AG04450 (cell line): ENCODE measurements around the gene LRRC3C. TPM values are rescaled to one million over a fixed set of nuclear protein-coding genes. Genes with fewer than 3 reads are reported as not detected.

Experiments
- CTCF ChIA-PET: fragments of 300-600, 350-600 bp; formaldehyde crosslinking; extraction: SDS; loops from one replicate; lab custom pipeline; 2022; ENCODE audit warnings: antibody characterized with exemption, inconsistent platforms; lab: Charles Lee
- POLR2A ChIA-PET: fragments of 350-600 bp; formaldehyde crosslinking; extraction: SDS; loops from one replicate; lab custom pipeline; 2021; ENCODE audit warnings: antibody characterized with exemption, inconsistent platforms; lab: Yijun Ruan, JAX
- DNase-seq: peaks from one replicate; pipeline ENCODE4 v3.0.0-alpha.2; 2011; ENCODE audit warnings: low read depth, low spot score
- H3K27ac ChIP-seq: one replicate; pipeline ENCODE4 v1.5.1; 2012; ENCODE audit warnings: low read depth, low read length, control low read depth
- H3K27me3 ChIP-seq: one replicate; pipeline ENCODE4 v1.6.0; 2012; ENCODE audit warnings: low read length; ENCODE audit not compliant: control insufficient read depth, insufficient read depth
- H3K4me3 ChIP-seq: 2 replicates; pipeline ENCODE4 v1.5.1; 2011; ENCODE audit warnings: mild to moderate bottlenecking, low read depth, low read length, control low read depth
- H3K9me3 ChIP-seq: 2 replicates; pipeline ENCODE4 v1.5.1; 2012; ENCODE audit warnings: low read length; ENCODE audit not compliant: control insufficient read depth, insufficient read depth
- polyA plus RNA-seq: library from polyadenylated mRNA; depleted of rRNA; stranded (reverse); fragments of >200 nt; gene quantifications from 2 replicates; pipeline ENCODE4 v1.2.3, GENCODE V29; 2011
- TF ChIP-seq, protein P1 (sequence below): IDR thresholded peaks from 2 replicates; pipeline ENCODE4 v1.5.1; 2011; ENCODE audit warnings: low read depth, low read length, control low read depth, inconsistent platforms

Gene LRRC3C
- polyA plus RNA-seq, 1 experiment = not detected

DNA sequence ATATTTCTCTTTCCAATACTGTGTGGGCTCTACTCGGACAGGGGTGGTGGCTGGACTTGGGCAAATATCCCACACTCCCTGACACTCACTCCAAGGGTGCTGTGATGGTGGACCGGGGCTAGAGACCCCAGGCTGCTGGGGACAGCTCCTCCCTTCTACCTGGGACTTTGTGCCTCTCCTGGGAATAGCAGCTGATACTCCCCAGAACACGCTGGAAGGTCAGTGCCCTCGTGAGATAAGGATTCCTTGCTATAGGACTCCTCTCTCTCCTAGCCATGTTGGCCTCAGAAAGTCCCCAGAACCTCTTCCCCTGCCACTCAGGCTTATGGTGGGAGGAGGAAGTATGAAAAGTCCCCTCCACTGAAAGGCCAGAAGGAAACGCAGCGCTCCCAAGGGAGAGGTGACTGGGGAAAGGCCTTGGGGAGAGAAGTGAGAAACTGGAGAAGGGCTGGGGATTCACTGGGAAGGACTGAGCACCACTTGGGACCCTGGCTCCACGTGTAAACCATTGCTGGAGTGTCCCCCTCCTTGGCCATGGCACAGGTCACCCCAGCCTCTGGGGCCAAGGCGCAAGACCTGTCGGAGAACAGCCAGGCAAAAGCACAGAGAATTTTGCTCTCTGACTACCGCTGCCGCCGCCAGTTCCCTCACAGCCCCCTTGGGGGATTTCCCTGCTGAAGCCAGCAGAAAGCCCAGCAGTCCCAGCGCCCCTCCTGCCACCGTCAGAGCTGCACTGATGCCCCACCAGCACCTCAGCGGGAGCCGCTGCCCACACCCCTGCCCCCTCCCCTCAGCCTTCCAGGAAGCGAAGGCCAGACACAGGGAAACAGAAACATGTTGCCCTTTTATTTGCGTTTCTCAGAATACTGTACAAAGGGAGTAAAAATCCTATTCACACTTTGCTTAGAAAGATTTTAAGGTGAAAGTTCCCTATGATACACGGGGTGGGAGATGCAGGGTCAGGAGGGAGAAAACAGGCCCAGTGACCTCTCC lies 7.0 kb upstream of the LRRC3C start:
- Histone ChIP-seq H3K27me3 (no peaks in the 10 kb centered on the region), H3K4me3 (no peak overlapping the region), H3K27ac (no peak overlapping the region), H3K9me3 (no peaks in the 10 kb centered on the region)
- TF ChIP-seq, protein P1, sequence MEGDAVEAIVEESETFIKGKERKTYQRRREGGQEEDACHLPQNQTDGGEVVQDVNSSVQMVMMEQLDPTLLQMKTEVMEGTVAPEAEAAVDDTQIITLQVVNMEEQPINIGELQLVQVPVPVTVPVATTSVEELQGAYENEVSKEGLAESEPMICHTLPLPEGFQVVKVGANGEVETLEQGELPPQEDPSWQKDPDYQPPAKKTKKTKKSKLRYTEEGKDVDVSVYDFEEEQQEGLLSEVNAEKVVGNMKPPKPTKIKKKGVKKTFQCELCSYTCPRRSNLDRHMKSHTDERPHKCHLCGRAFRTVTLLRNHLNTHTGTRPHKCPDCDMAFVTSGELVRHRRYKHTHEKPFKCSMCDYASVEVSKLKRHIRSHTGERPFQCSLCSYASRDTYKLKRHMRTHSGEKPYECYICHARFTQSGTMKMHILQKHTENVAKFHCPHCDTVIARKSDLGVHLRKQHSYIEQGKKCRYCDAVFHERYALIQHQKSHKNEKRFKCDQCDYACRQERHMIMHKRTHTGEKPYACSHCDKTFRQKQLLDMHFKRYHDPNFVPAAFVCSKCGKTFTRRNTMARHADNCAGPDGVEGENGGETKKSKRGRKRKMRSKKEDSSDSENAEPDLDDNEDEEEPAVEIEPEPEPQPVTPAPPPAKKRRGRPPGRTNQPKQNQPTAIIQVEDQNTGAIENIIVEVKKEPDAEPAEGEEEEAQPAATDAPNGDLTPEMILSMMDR = no peak
- ChIA-PET CTCF (no interaction called here), POLR2A (no interaction called here)
- DNase-seq = no peak

GRCh38 chr17:39921323-39921722 lies 6.2 kb upstream of the LRRC3C start:
- POLR2A ChIA-PET = no interaction called here
- no peaks in the 10 kb centered on the region for H3K27me3 ChIP-seq
- no peak for DNase-seq
- H3K27ac ChIP-seq = no peak overlapping the region
- TF ChIP-seq, protein P1 = no peak
- no peaks in the 10 kb centered on the region for H3K9me3 ChIP-seq
- CTCF ChIA-PET = no interaction called here
- no peak overlapping the region for H3K4me3 ChIP-seq

- Histone ChIP-seq H3K27ac (no peak overlapping the region), H3K4me3 (no peak overlapping the region), H3K27me3 (no peaks in the 10 kb centered on the region), H3K9me3 (no peaks in the 10 kb centered on the region)
- ChIA-PET POLR2A (no interaction called here), CTCF (interaction anchor here (0.8 kb wide), 1 partner anchor 58 kb away, joined by 4 read pairs; no protein-coding TSS in a partner anchor)
- TF ChIP-seq, protein P1 = no peak
- DNase-seq = no peak
These were observed 5.5 kb upstream of the LRRC3C start for GRCh38 chr17:39922006-39922405.

GRCh38 chr17:39923230-39923629 lies 4.3 kb upstream of the LRRC3C start:
- DNase-seq = no peak
- ChIA-PET POLR2A (no interaction called here), CTCF (no interaction called here)
- TF ChIP-seq, protein P1 = no peak
- Histone ChIP-seq H3K9me3 (no peaks in the 10 kb centered on the region), H3K27me3 (no peaks in the 10 kb centered on the region), H3K27ac (no peak overlapping the region), H3K4me3 (no peak overlapping the region)
